Breast epithelium (tissue), 4 donors: ENCODE measurements around the gene DYNLT1. TPM values are rescaled to one million over a fixed set of nuclear protein-coding genes. Genes with fewer than 3 reads are reported as not detected.

Source experiments
- DNase-seq, 2 donors: peaks; one replicate each; pipeline ENCODE4 v3.0.0-alpha.2; 2019; ENCODE audit warnings: low spot score in 2 of 2
- H3K27ac ChIP-seq, 2 donors: fragments of 200-600 bp; sonication (generic) in 1 of 2; one replicate each; pipeline ENCODE4 v1.5.1; 2016 to 2019; ENCODE audit warnings: mild to moderate bottlenecking in 1 of 2
- H3K27me3 ChIP-seq, 2 donors: fragments of 200-600 bp; sonication (generic) in 1 of 2; one replicate each; pipeline versions ENCODE4 v1.5.1 to v1.6.0; 2017 to 2019; ENCODE audit warnings: control low read depth in 1 of 2, mild to moderate bottlenecking in 1 of 2
- H3K36me3 ChIP-seq: fragments of 200-600 bp; one replicate; pipeline ENCODE4 v1.5.1; 2019
- H3K4me1 ChIP-seq, 2 donors: fragments of 200-600 bp; sonication (generic); one replicate each; pipeline ENCODE4 v1.5.1; 2016 to 2019; ENCODE audit warnings: control low read depth in 1 of 2
- H3K4me3 ChIP-seq, 3 donors: fragments of 200-600 bp; sonication (generic); 1 replicate in 2 of 3; 2 replicates in 1 of 3; pipeline ENCODE4 v1.5.1; 2016 to 2019; ENCODE audit warnings: mild to moderate bottlenecking in 3 of 3, moderate library complexity in 2 of 3
- H3K9me3 ChIP-seq, 2 donors: fragments of 200-600 bp; sonication (generic) in 1 of 2; one replicate each; pipeline ENCODE4 v1.5.1; 2016 to 2019; ENCODE audit warnings: control low read depth in 1 of 2
- CTCF ChIP-seq, 3 donors: fragments of 450-650 bp; IDR thresholded peaks; one replicate each; pipeline ENCODE4 v1.5.1; 2016 to 2017; ENCODE audit warnings: antibody characterized with exemption in 3 of 3, mild to moderate bottlenecking in 3 of 3, moderate library complexity in 3 of 3
- POLR2A ChIP-seq: fragments of 450-650 bp; IDR thresholded peaks from one replicate; pipeline ENCODE4 v1.6.1; 2016; ENCODE audit warnings: antibody characterized with exemption, mild to moderate bottlenecking, moderate library complexity
- POLR2AphosphoS5 ChIP-seq, 3 donors: sonication (generic); formaldehyde crosslinking; IDR thresholded peaks; one replicate each; pipeline ENCODE4 v1.6.1; 2017; ENCODE audit warnings: antibody characterized with exemption in 3 of 3
- intact Hi-C: fragments of 100-400 bp; cut with DNase I; formaldehyde crosslinking; loops from one replicate; pipeline ENCODE4 v1.15.1; 2023; ENCODE audit warnings: low total_unique reads
- total RNA-seq, 3 donors: library from RNA; depleted of rRNA; stranded (reverse); fragments of >200 nt; gene quantifications; one replicate each; pipeline ENCODE4 v1.1.0, GENCODE V29; 2016

DYNLT1 gene
- total RNA-seq, 3 donors from 2014 or later = 48.2 to 76.1 (median 73.4) TPM

- Histone ChIP-seq H3K4me1 (no peaks in the 10 kb centered on the region), H3K4me3 (no peak within 1 kb of the TSS), H3K9me3 (no peaks in the 10 kb centered on the region), H3K27ac (peak within 1 kb of the TSS; percentile 5 to 23), H3K27me3 (no peaks in the 10 kb centered on the region), H3K36me3 (no peaks in the 10 kb centered on the region)
- no peak for TF ChIP-seq POLR2AphosphoS5 (IDR thresholded peaks at IDR 0.05)
- no peak for TF ChIP-seq POLR2A
- no peak for TF ChIP-seq CTCF (IDR thresholded peaks at IDR 0.05)
- intact Hi-C loops = no loop called here
- no peak for DNase-seq
Measured at GRCh38 chr6:158649289-158650143, 5.0 kb upstream of the DYNLT1 start, which contains the start of gene SYTL3. Gene SYTL3, plus strand, starts transcription at chr6:158650054. Its CDS starts 13,215 bp downstream, at chr6:158663269.

GRCh38 chr6:158648682-158649131 is 4.2 kb upstream of the DYNLT1 start:
- no peaks in the 10 kb centered on the region for H3K4me1 ChIP-seq
- intact Hi-C loops = no loop called here
- no peak overlapping the region for H3K4me3 ChIP-seq
- H3K9me3 ChIP-seq = no peaks in the 10 kb centered on the region
- no peak for DNase-seq
- no peaks in the 10 kb centered on the region for H3K36me3 ChIP-seq
- peak overlapping the region in 1 of 2 donors; percentile 5 for H3K27ac ChIP-seq
- no peaks in the 10 kb centered on the region for H3K27me3 ChIP-seq
- TF ChIP-seq POLR2AphosphoS5 (IDR thresholded peaks at IDR 0.05) (no peak), CTCF (IDR thresholded peaks at IDR 0.05) (no peak), POLR2A (no peak)

- Histone ChIP-seq H3K4me3 (no peak overlapping the region), H3K27ac (no peak overlapping the region), H3K9me3 (no peaks in the 10 kb centered on the region), H3K27me3 (no peaks in the 10 kb centered on the region), H3K4me1 (peaks cover 4 to 5% of the 10 kb centered on the region in 2 donors), H3K36me3 (no peaks in the 10 kb centered on the region)
- TF ChIP-seq POLR2A (no peak), POLR2AphosphoS5 (IDR thresholded peaks at IDR 0.05) (no peak), CTCF (IDR thresholded peaks at IDR 0.05) (no peak)
- intact Hi-C loops = no loop called here
- no peak for DNase-seq
Measured at GRCh38 chr6:158647501-158647900, 3.0 kb upstream of the DYNLT1 start.

GRCh38 chr6:158646023-158646910 is 1.7 kb upstream of the DYNLT1 start:
- Histone ChIP-seq H3K27ac (peak overlapping the region; percentile 9 to 99), H3K36me3 (no peaks in the 10 kb centered on the region), H3K4me3 (no peak overlapping the region), H3K27me3 (no peaks in the 10 kb centered on the region), H3K4me1 (peaks cover 4 to 11% of the 10 kb centered on the region in 2 donors), H3K9me3 (no peaks in the 10 kb centered on the region)
- TF ChIP-seq POLR2A = no peak
- TF ChIP-seq POLR2AphosphoS5 (IDR thresholded peaks at IDR 0.05) = no peak
- TF ChIP-seq CTCF (IDR thresholded peaks at IDR 0.05) = no peak
- intact Hi-C loops = no loop called here
- no peak for DNase-seq
